Gastrocnemius medialis (tissue), 4 donors: ENCODE results near the gene PDHX.

Experiments
- CTCF ChIP-seq, 5 experiments: fragments of 450-650 bp in 3 of 5; fragments of 200-600 bp in 2 of 5; sonication (generic) in 2 of 5; IDR thresholded peaks in 4 of 5; conservative IDR thresholded peaks in 1 of 5; 1 replicate in 4 of 5; 2 replicates in 1 of 5; pipeline ENCODE4 v1.5.1; 2016 to 2019; ENCODE audit warnings: antibody characterized with exemption in 5 of 5, mild to moderate bottlenecking in 3 of 5, moderate library complexity in 3 of 5
- POLR2A ChIP-seq, 2 donors: fragments of 450-650 bp; IDR thresholded peaks; one replicate each; pipeline ENCODE4 v1.6.1; 2017; ENCODE audit warnings: antibody characterized with exemption in 2 of 2, mild to moderate bottlenecking in 2 of 2, moderate library complexity in 2 of 2

GRCh38 chr11:34960277-34960676 is 43.9 kb downstream of the PDHX start:
- TF ChIP-seq CTCF (IDR thresholded peaks at IDR 0.05 in 4 of 5, conservative IDR thresholded peaks at IDR 0.05 in 1 of 5) (no peak), POLR2A (IDR thresholded peaks at IDR 0.05) (no peak)
